HG02943 (cell line): ENCODE measurements around the gene ARMH2.

Experiments used
- ATAC-seq: cut with Tn5 transposase; IDR thresholded peaks from one replicate; pipeline ENCODE4 v1.9.1; 2021; ENCODE audit warnings: mild to moderate bottlenecking, low read depth, moderate library complexity; ENCODE audit not compliant: unreplicated experiment

The ARMH2 gene

DNA sequence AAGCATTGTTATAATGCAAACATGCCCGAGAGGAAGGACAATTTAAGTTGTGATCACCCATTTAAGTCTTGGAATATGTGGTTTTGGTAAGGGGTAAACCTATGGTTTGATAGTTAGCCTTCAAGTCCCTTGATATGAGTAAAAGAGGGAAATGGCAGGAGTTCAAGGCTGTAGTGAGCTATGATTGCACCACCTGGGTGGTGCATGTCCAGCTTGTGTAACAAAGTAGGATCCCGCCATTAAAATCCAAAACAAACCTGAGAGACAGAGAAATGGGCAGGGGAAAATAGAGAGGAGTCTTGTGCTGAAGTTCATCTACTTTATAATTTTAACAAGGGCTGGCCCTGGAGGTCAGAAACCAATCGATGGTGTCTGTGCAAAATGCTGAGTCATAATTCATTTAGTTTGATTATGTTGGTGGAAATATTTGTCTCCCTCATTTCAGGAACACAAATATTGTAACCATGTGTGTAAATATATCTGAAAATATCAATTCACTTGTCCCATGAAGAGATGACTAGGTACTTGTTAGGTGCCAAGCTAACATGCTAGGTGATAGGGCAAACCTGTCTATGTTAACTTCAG lies 23.2 kb upstream of the ARMH2 start:
- no peak for ATAC-seq

DNA sequence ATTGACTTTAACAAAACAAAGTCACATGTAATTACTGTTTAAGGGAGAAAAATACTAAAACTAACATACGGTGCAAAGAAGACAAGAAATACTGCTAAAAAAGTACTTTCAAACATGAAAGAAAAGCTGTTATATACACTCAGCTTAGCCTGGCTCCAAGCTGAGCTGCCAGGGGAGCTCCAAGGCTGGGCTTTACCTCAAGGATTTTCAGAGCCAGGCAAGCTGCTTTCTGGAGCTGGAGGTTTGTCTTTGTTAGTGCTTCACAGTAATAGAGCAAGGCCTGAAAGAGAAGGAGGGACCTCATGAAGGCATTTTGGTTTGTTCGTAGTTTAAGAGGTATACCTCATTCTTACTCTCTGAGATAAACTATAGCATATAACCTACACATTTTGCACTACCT lies 19.6 kb upstream of the ARMH2 start:
- no peak for ATAC-seq

DNA sequence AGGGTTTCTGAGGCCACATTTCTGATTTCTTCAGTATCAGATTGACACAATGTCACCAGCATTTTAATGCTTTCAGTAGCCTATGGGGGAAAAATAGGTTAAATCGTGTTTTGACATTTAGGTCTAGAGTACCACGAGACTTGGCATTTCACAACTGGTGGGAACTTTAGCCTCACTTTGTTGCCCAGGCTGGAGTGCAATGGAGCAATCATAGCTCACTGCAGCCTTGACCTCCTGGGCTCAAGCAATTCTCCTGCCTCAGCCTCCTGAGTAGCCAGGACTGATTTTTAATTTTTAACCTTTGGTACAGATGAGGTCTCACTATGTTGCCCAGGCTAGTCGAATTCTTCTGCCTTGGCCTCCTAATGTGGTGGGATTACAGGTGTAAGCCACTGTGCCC lies 11.0 kb upstream of the ARMH2 start:
- no peak for ATAC-seq

DNA sequence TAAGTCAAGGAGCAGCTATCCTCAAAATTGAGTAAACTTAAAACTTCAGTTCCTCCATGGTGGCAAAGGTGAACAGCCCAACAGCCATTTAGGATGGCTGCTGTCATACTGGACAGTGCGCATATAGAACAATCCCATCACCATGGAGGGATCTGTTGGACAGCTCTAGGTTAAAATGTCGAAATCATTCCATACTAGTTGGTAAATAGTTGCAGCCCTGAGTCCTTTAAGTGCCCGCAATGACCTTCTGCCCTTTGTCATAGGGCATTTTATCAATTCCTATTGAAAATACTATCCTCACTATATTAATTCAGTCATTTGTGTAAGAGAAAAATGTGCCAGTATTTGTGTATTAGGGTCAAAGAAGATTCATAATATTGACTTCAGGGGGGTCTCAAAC lies 8.9 kb upstream of the ARMH2 start:
- ATAC-seq = no peak

DNA sequence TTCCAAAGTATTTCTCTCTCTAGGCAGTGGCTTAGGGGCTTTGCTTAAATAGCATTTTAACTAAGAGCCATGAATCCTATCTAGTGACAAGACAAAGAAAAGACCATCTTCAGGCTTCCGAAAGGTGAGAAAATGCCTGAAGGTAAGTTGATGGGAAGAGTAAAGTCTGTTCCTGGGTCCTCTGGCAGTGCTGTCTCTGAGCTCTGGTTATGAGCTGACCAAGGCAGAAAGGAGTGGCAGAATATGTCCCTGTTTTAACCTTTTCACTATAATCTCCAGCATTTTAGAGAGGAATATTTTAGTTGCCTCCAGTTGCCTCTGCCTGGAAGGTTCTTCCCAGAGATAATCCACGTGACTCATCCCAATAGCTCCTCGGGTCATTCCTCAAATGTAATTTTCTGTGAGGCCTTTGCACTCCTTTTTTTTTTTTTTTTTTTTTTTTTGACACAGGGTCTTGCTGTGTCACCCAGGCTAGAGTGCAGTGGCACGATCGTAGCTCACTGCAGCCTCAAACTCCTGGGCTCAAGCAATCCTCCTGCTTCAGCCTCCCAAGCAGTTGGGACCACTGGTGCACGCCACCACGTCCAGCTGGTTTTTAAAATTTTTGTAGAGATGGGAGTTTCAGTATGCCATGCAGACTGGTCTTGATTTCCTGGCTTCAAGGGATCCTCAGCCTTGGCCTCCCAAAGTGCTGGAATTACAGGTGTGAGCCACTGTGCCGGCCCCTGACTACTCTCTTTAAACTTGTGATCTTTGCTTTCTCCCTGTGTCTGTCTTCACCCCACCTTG lies 3.7 kb upstream of the ARMH2 start:
- ATAC-seq = no peak

DNA sequence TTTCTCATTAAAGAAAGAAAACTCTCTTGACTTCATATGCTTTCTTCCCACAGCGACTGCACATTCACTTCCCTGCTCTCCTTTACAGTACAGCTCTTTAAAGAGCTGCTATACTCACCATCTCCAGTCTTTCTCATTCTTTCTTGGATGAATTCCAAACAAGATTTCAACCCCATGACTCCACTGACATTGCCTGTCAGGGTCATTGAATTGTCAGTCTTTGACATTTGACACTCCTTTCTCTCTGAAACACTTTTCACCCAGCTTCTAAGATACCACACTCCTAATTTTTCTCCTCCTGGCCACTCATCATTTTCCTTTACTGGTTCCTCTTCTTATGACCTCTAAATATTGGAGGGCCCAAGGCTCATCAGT lies 811 bp upstream of the ARMH2 start:
- no peak for ATAC-seq

DNA sequence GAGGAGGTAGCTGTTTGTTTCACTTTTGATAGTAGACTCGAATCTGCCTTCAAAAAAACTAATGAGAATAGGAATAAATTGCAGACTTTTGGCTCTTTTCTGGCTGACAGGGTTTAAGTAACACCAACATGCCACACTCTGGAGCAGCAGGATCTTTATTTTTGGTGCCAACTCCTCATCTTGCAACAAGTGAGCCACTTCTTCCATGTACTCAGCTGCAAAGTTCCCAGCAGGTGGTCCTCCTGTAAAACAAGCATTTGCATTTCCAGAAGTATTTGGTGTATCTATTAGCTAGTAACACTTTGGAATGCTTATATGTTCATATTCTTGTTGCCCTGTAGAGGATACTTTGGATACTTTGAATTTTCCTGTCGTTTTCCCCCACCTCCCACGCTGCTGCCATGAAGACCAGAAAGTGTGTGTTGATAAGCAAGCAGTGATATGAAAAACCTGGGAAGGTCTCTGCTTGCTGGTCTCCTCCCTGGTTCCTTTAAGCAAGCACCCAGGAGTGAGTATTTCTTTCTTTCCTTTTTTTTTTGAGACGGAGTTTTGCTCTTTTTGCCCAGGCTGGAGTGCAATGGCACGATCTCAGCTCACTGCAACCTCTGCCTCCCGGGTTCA lies 1.0 kb downstream of the ARMH2 start:
- ATAC-seq = no peak

DNA sequence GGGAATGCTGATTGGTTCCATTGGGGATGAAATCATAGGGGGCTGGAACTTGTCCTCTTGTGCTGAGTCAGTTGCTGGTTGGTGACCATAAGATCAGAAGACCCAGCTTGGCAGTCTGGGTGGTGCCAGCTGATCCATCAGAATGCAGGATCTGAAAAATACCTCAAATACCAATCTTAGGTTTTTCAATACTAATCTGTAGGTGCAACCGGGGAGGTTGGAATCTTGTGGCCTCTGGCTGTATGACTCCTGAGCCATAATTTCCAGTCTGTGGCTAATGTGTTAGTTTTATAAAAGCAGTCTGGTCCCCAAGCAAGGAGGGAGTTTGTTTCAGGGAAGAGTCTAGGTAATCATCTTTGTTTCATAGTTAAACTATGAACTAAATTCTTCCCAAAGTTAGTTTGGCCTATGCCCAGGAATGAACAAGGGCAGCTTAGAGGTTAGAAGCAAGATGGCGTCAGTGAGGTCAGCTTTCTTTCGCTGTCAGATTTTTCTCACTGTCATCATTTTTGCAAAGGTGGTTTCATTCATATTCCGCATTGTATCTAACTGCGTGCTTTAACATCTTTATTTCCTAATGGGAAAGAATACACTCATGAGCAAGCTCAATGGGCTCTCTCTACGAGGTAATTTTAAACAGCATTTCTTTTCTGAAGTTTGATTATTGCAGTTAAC lies 2.0 kb downstream of the ARMH2 start:
- no peak for ATAC-seq

DNA sequence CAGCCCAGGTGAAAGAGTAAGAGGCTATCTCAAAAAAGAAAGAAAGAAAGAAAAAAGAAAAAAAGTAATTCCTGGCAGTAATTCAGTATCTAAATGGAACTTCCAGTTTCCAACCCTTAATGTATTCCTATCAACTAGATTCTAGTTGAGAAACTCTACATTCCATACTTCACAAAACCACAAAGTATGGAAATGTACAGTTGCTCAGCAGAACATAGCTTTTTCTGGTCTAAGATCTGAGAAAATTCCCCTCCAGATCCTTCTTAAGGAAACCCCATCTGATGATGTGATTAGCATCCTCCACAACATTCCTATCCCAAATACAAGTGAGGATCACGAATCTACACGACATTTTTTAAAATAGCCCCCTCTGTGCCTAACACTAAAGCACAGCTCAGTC lies 3.6 kb downstream of the ARMH2 start:
- no peak for ATAC-seq

DNA sequence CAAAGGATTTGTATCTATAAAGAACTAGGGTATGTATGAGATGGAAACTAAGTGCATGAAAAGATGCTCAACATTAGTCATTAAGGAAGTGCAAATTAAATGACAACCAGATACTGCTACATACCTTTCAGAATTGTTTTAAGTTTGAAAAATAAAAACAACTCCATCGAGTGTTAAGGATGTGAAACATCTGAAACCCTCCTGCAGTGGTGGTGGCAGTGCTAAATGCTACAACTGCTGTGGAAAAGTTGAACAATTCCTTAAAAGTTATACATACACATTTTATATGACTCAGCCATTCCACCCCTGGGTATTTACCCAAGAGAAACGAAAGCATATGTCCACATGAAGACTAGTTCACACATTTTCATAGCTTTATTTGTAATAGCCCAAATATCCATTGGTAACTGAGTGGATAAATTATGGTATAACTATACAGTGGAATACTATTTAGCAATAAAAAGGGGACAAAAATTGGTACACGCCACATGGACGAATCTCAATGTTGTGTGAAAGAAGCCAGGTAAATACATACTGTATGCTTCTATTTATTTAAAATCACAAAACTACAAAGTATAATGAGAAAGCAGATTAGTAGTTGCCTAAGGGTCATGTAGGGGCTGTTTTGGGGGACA lies 10.6 kb downstream of the ARMH2 start:
- no peak for ATAC-seq

DNA sequence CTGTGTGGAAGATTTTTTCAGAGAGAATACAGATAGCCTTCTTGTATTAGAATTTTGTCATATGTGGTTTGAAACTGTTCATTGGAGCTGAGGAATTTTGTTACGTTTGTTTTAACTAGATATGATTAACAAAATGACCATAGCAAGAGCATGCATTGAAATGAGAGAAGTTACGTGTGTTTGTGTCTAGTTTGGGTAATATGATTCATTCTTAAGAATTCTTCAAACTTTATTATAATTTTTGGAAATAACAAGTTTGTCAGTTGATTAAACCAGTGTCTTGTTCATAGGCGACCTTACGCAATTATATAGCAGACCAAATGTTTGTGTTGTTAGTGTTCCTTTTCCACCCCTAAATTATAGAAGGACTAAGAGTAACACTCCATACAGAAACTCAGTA lies 18.5 kb downstream of the ARMH2 start:
- no peak for ATAC-seq

DNA sequence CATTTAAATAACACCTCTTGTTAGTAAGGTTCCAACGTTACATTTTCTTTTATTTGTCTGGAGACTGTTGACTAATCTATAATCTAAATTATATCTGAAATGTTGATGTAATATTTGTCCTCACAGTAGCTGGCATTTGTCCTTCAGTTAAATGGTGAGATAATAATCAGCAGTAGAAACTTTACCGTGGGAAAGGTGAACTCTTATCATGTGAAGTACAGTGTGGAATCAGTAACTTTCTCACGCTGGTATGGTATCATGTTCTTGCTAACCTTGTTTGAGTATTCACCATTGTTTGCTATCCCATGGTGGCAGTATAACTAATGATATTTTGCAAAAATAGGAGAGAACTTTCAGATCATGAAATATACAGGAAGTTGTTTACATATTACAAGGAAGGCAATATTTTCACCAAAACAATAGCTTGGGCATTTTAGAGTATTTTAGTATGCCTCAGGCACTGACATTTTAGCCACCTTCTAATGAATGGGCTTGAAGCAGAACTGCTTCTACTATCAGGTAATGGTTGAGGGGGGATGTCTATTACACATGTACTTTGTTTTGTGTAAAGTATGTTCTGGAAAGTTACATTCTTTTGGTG lies 19.2 kb downstream of the ARMH2 start:
- ATAC-seq = no peak

DNA sequence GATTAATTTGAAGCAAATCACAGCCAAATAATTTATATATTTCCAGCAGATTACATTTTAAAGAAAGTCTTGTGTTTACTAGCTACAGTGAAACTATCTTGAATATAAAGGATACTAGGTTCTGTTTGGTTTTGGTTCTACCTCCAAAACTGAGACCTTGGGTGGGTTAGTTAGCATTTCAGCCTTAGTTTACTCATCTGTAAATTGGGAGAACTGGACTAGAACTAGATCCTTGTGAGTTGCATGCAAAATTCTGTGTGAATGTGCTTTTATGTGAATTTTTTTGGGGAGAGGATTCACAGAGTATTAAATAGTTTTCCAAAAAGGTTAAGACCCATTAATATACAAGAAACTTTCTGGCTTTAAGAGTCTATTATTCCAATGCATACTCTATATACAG lies 19.8 kb downstream of the ARMH2 start:
- ATAC-seq = no peak

DNA sequence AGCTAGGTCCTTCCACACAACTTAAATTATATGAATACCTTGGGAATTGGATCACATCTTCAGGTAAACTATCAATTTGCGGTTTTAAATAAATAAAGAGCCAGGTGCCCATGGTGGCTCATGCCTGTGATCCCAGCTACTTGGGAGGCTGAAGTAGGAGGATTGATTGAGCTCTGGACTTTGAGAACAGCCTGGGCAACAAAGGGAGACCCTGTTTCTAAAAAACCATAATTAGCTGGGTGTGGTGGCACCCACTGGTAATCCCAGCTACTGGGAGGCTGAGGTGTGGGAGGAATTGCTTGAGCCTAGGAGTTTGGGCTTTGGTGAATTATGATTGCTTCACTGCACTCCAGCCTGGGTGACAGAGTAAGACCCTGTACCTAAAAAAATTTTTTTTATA lies 20.6 kb downstream of the ARMH2 start:
- no peak for ATAC-seq

DNA sequence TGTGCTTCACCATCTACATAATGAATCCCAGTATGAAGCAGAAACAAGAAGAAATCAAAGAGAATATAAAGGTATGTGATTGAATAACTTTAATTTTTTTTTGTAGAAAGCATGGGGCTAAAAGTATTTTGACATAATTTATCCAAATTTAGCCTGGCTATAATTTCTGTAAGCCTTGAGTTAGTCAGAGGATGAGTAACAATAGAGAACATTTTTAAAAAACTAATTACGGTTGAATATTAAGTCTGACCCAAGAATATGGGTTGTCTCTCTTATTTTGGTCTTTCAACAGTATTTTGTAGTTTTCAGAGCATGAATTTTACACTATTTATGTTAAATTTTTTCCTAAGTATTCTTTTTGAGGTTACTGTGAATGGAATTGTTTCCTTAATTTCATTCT lies 21.5 kb downstream of the ARMH2 start:
- no peak for ATAC-seq

DNA sequence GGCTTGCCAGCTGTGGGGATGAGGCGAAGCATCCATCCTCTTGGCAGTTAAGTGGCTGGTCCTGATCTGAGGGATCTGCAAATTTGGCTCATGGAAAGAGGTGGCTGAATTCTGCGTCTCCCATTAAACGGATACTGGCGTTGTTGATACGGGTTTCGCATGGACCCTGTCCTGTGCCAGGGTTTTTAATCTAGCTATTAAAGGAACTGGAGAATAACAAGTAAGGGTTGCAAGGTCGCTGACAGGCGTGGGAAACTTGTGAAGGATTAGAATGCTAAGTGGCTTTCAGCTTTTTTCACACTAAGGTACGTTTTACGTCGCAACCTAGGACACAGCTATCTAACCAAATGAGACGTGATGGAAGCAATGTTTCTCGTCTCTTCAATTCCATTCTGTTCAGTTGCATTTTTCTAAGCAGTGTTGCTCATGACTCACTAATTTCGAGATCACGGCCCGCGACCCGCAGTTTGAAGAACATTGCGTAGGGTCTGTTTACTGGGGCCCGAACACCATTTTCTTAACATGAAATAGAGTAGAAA lies 23.1 kb downstream of the ARMH2 start:
- peak; percentile 7 for ATAC-seq

DNA sequence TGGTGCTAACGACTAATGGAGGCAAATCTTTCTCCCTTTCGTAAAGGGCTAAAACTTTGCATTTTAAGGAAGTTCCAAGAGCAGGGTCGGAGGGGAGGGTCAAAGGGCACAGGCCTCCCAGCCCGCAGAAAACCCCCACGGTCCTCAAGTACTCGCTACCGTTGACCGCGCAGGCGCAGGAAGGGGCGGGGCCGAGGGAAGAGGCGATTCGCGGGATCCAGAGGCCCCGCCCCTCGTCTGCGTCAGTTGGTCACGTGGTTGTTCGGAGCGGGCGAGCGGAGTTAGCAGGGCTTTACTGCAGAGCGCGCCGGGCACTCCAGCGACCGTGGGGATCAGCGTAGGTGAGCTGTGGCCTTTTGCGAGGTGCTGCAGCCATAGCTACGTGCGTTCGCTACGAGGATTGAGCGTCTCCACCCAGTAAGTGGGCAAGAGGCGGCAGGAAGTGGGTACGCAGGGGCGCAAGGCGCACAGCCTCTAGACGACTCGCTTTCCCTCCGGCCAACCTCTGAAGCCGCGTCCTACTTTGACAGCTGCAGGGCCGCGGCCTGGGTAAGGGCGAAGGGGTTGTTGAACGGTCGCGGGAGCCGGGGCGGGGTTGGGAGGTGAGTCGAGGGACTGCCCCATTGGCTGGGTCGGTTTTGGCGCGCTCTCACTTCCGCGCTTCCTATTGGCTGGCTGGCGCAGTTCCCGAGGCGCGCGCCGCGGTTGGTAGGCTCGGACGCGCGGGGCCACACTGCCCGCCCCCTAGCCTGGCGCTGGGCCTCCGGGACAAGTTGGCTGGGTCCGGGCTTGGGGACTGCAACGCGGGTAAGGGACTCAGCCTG lies 23.8 kb downstream of the ARMH2 start, which contains the start of gene GMNN:
GMNN (plus strand) TSS at position 242 of the 824 bp plus-strand sequence. CDS start 2,310 bp downstream, outside the sequence.
- peak; percentile 93 for ATAC-seq

DNA sequence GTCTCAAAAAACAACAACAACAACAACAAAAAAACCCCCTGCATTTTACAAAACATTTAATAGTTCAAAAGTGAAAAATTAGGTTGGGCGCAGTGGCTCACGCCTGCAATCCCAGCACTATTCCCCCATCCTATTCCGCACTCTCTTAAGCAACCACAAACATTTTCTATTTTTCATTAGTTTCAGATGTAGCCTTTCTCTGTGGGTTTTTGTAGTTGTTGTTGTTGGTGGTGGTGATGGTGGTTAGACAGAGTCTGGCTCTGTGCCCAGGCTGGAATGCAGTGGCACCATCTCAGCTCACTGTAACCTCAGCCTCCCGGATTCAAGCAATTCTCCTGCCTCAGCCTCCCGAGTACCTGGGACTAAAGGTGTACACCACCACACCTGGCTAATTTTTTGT lies 30.4 kb downstream of the ARMH2 start:
- no peak for ATAC-seq

DNA sequence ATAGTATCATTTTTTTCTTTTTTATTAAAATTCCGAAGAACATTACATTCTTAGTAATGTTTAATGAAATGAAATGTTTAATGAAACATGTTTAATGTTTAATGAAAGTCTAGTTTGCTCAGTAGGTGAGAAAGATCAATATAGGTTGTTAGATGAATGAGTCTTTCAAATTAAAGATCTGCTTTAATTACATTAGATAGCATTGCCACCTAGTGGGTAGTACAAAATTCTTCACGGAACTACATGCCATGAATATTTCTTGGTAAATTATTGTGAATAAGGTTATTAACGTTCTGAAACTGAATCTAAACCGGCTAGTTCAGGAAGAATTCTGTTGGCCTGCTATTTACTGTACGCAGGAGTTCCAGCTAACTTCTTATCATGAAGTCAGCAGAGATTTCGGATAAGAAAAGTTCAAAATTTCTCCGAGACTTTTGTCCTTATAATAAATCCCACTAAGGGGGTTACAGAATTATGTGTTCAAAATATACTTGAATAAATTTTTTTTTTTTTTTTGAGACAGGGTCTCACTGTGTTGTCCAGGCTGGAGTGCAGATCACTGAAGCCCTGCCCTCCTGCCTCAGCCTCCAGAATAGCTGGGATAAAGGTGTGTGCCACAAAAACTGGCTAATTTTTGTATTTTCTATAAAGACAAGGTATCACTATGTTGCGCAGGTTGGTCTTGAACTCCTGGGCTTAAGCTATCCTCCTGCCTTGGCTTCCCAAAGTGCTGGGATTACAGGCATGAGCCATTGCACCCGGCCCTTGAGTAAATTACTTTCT lies 31.8 kb downstream of the ARMH2 start:
- ATAC-seq = no peak
